NCI-H1694 treated with DMSO at 0.1 percent for 48 hours (cell line): ENCODE data around the gene RGS10.
"Not testable (repeated sequence)": the region's sequence is repeated elsewhere in the genome, so short reads cannot be mapped to it uniquely, and the experiment has no call there.

Experiments used
- DNase-seq: peaks from one replicate; lab custom pipeline; 2025; lab: John Stamatoyannopoulos, UW

Gene RGS10

GRCh38 chr10:119542357-119542987 lies at the start of gene RGS10:
RGS10 (minus strand) TSS chr10:119542719; CDS start chr10:119542638, 81 bp downstream.
- DNase-seq = no peak

DNA sequence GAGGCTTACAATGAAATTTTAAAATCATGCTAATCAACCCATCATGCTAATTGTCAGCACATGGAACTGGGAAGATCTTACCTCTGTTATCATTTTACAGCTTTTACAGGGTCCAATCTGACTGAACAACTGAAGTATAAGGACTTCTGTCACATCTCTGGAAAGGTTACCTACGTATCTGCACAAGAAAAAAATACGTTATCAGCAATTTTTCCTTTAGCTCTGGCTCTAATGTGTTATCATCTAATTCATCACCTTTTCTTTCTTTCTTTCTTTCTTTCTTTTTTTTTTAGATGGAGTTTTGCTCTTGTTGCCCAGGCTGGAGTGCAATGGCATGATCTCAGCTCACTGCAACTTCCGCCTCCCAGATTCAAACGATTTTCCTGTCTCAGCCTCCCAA lies 45.6 kb upstream of the RGS10 start:
- DNase-seq = no peak

DNA sequence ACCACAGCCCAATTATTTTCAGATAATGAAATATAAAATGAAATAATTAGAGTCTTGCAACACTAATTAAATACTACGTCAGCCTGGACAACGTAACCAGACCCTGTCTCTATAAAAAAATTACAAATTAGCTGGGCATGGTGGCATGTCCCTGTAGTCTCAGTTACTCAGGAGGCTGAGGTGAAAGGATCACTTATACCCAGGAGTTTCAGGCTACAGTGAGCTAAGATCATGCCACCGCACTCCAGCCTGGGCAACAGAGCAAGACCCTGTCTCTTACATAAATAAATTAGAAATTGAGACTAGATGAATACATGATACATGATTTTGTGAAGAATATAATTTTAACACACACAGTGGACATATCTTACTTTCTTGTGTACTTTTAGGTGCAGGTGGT lies 35.8 kb upstream of the RGS10 start:
- DNase-seq = no peak

DNA sequence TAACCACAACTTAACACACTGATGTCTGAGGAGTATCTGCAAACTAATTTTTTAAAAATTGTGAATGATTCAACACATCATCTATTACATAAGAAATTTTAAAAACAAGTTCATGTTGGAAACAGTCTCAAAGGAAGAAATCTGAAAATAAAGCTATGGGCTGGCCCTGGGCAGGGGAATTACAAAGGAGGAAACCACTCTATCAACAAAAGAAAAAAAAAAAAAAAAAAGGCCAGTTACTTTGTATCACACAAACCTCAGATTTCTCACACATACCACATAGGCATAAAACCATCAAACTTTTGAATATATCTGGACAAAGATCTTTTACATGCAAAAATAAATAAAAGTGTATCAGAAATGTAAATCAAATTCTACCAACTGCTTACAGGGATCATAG lies 33.5 kb upstream of the RGS10 start:
- DNase-seq = no peak

DNA sequence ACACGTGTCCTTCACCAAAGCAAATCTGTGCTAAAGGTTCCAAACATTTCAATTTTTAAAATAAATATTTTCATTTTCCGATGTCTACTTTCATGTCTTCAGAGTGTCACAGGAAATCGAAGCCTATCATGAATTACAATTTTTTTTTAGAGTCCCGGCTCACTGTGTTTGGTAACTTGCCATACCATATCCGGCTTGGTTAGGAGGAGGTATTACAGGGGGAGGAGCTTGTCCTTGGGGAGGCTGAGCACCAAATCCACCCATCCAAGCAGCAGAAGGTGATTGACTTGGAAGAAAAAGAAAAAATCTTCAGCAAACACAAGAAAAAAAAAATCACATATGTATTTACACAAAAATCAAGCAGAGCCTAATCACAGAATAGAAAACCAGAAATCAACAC lies 33.0 kb upstream of the RGS10 start:
- no peak for DNase-seq

- DNase-seq = no peak
Observed at GRCh38 chr10:119567978-119568377, 25.5 kb upstream of the RGS10 start.

DNA sequence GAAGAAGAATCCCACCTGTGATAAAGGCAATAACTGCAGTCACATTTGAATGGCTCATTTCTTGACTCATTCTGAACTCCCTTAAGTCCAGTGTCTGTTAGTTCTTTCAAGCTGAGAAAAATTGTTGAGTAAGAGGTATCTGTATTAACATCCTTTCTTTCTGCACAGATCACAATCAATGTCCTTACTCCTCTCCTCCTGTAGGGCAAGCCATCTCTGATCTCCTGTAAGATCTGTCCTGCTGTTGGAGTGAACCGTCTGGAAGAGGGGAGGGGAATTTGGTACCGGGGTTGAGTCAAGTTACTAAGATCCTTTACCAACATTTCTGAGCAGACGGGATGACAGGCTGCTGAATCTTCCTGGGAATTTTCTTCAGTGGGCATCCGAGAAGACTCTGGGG lies 19.6 kb upstream of the RGS10 start:
- no peak for DNase-seq

GRCh38 chr10:119559511-119559910 lies 17.0 kb upstream of the RGS10 start:
- not testable (repeated sequence) for DNase-seq

GRCh38 chr10:119556081-119556480 lies 13.6 kb upstream of the RGS10 start:
- not testable (repeated sequence) for DNase-seq

GRCh38 chr10:119555178-119555784 lies 12.8 kb upstream of the RGS10 start:
- DNase-seq = no peak

- DNase-seq = no peak
Observed at GRCh38 chr10:119550827-119551226, 8.3 kb upstream of the RGS10 start.

DNA sequence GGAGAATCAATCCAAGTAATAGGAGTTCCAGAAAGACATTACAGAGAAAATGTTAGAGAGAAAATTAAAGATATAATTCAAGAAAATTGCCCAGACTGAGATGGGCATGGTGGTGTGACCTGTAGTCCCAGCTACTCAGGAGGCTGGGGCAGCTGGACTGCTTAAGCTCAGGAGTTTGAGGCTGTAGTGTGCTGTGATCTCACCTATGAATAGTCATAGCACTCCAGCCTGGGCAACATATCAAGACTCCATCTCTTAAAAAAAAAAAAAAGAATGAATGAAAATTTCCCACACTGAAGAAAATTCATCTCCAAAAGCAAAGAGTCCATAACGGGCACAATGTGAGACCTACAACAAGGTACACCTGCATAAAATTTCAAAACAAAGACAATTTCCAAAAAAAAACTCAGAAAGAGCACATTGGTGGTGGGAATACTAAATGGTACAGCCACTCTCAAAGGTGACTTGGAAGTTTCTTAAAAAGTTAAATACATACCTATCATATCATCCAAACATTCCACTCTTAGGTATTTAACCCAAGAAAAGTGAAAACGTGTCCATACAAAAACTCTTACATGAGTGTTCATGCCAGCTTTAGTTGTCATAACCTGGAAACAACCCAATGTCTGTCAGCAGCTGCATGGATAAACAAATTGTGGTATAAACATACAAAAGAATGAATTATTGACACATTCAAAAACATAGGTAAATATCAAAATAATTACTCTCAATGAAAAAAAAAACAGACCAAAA lies 6.9 kb upstream of the RGS10 start:
- DNase-seq = no peak

DNA sequence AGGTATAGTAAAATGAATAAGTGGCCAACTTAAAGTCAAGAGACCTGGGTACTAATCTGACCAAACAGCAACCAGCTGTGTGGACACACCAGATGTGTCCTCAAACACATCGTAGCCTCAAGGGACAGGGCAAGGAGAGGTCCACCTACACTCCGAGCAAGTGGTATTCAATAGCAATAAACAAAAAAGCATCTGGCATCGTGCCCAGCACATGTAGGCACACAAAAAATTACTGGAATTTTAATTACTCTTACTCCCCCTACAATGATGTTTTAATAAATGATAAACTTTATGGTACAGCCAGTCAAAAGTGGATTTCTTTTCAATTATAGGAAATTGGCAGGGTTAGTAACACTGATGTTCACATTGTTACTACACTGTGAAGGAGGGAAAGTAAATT lies 3.5 kb upstream of the RGS10 start:
- DNase-seq = no peak

- DNase-seq = no peak
Observed at GRCh38 chr10:119545310-119545709, 2.8 kb upstream of the RGS10 start.

- no peak for DNase-seq
Observed at GRCh38 chr10:119543814-119544642, 1.5 kb upstream of the RGS10 start.

- DNase-seq = peak; percentile 24
Observed at GRCh38 chr10:119542988-119543813, 682 bp upstream of the RGS10 start.

- DNase-seq = no peak
Observed at GRCh38 chr10:119541459-119542356, 811 bp downstream of the RGS10 start.

- no peak for DNase-seq
Observed at GRCh38 chr10:119541046-119541445, 1.5 kb downstream of the RGS10 start.

DNA sequence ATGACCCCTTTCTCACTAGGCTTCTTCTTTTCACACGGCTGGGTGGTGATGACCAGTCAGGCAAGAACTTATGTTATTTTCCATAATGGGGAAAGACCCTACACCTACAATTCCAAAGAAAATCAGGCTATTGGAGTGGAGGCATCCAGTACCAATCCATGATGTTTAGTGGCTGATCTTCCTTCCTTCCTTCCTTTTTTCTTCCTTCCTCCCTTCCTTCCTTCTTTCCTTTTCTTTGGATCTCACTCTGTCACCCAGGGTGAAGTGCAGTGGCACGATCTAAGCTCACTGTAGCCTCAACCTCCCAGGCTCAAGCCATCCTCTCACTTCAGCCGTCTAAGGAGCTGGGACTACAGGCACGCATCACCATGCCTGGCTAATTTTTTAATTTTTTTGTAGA lies 2.5 kb downstream of the RGS10 start:
- DNase-seq = no peak

- DNase-seq = no peak
Observed at GRCh38 chr10:119539359-119539825, 3.1 kb downstream of the RGS10 start.
